ENCODE data around the gene TC2N.
"Not testable (repeated sequence)": the region's sequence is repeated elsewhere in the genome, so short reads cannot be mapped to it uniquely, and the experiment has no call there.

TC2N gene

DNA sequence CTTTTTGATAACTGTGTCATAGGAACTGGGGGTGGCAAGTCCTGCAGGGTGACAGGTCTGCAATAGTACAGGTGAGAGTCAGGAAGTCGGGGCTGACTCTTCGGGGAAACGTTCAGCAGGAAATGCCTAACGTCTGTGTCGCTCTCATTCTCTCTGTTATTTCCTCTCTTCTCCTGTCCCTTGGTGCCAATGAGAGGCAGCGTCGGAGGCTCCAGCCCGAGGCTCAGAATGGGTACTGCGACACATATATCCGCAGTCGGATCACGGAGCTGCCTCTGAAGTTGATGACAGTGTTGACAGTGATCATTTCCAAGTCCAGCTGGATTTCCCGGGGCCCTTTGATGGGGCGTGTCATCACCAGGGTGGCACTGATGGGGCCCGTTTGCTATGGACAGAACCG is 2.7 kb upstream of the TC2N start:
- no peak for DNase-seq (ENCODE audit: low read depth, low spot score)

DNA sequence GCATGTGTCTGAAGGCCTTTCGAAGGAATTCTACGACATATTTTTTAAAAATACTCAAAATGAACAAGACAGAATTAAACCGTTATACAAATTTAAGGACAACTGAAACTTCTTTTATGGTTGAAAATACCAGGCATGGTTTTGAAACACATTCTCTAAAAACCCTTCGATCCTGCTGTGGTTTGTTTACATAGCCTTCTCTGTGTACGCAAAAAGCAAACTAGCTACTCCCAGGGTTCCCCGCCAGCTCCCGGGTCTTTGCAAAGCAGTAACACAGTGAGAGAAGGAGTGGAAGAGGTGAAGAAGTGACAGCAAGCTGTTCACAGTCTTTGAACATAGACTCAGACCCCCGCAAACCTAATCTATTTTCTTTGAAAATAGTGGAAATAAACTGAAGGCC is 2.2 kb upstream of the TC2N start:
- no peak for DNase-seq (ENCODE audit: low read depth, low spot score)

DNA sequence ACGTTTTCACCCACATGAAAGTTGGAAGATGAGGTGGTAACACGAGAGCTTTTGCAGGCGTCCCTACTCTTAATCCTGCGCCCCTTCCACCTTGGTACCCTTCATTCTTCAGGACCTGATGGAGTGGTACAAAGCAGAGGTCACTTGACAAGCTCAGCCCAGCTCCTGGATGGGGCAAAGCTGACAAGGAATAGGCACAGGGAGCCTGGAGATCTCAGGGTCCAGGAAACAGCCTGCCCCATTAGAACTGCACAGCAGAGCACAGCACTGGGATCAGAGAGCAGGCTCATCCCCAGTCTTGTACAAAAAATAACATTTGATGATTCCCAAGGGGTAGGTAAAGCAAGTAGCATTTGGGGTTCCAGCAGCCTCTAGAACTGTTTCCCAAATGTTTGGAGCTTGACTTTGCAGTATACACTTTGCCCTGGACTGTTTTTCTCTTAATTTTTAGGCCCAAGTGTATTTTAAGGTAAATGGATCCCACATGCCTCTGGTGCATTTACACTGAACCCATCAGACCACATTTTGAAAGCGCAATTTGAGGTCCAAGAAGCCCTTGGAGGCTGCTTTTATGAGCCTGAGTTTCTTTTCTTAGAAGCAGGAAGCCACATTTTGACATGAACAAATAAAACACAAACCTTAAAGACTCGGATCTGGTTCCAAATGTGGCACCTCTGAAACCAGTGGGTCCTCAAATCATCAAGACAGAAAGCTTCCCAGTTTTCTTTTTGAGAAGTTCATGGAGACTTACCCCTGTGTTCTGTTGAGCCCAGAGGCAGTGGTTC is 633 bp downstream of the TC2N start:
- no peak for DNase-seq (ENCODE audit: low read depth, low spot score)

DNA sequence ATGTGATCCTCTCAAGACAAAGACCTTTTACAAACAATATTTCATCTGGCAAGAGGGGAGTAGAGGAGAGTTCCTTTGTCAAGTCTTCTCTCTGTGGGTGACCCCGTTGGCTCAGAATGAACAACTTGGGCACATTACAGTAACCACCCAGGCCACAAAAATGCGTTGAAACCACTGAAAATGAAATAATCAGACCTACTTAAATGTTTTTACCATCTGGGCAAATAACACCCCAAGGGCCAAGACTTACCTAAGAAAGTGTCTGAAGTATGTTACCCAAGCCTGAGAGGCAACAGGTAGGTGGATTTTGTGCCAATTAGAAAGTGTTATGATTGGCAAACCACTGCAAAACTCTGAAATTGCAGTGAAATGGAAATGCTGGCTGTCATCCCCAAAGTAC is 1.3 kb downstream of the TC2N start:
- no peak for DNase-seq (ENCODE audit: low read depth, low spot score)

DNA sequence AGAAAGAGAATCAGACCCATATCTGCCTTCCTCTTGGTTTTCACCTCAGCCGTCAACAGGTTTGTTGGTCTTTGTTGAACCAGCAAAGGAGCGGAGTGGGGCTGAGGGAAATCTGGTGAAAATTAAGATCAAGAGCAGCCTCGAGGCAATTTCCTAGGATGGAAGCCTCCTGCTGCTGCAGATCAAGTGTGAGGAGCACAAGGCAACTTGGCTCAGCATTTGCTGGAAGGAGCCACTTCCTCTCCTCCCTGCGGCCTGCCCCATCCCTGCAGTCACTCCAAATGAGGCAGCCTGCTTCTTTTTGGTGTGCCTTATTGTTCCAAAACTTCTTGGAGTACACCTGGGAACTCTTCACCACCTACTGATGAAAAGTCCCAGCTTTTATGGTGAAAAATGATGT is 4.9 kb downstream of the TC2N start:
- DNase-seq (ENCODE audit: low read depth, low spot score): no peak

DNA sequence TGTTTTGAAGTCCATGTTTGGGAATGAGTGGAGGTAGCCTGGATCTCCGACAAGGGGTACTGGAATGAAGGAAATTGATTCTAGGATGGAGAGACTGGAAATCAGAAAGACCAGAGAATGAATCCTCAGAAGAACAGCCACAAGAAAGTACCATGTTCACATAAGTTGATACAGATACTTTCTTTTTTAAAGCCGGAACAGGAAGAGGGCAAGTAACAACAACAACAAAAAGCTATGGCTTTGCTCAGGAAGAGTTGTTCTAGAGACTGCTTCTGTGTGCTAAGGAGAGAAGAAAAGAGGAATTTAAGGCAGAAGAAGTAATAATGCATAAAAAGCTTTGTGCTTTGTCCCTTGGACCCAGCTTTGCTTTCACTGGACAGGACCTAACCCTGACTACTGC is 6.2 kb downstream of the TC2N start:
- DNase-seq (ENCODE audit: low read depth, low spot score): no peak

DNA sequence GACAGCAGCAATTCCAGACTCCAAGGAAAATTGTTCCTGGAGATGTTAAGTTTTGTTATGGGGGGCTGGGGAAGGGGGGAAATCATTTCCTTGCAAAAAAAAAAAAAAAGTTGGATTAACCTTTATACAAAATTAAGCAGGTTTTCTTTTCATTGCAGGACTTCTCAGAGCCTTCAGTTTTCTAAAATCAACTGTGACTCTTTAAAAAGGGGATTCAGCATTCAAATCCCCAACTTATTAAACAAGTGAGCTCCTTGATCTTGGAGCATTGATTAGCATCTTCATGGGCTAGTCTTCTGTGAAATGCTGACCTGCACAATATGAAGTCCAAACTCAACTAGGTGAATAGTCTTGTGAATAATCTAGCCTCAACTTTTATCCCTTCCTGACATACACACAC is 7.1 kb downstream of the TC2N start:
- no peak for DNase-seq (ENCODE audit: low read depth, low spot score)

DNA sequence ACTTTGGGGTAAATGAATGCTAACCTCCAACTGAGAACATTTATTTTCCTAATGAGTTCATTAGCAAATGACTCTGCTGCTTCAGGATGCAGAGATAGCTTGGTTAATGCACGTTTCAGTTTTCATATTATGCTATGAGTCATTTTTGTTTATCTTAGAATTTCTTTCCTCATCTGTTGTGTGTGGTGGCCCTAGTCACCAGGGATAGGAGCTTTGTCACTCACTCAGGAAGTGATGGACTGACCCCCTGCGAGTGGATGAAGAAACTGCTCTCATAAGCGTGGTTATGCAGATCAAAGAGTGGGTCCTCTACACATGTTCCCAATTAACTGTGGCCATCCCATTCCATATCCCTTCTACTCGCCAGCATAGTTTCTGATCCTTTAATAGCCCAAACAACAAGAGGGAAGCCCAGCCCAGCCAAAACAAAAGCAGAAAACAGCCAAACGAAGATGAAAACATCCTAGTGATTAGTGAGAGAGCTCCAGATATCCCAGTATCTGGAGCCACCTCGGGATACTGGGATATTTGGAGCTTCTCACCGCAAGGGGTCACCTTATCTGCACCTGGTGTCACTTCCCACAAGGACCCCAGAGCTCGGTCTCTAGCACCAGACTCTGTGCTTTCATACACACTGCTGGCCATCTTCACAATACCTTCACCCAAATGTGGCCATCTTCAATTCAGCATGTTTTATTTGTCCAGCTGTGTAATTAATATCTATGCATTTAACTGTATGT is 8.6 kb downstream of the TC2N start:
- DNase-seq (ENCODE audit: low read depth, low spot score): no peak

DNA sequence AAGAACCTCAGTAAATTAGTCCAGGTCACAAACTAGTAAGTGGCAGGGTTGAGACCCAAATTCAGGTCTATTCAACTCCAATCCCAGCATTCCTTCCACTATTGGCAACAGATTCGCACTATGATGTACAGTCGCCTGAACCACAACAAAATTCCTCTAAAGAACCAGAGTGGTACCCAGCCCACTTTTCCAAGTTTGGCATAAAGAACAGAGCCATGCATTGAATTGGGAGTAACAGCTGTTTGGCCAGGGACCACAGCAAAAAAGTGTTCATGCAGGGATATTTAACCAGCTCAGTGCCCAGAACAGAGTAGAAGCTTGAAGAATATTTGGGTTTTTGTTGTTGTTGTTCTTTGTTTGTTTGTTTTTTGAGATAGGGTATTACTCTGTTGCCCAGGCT is 9.7 kb downstream of the TC2N start:
- no peak for DNase-seq (ENCODE audit: low read depth, low spot score)

DNA sequence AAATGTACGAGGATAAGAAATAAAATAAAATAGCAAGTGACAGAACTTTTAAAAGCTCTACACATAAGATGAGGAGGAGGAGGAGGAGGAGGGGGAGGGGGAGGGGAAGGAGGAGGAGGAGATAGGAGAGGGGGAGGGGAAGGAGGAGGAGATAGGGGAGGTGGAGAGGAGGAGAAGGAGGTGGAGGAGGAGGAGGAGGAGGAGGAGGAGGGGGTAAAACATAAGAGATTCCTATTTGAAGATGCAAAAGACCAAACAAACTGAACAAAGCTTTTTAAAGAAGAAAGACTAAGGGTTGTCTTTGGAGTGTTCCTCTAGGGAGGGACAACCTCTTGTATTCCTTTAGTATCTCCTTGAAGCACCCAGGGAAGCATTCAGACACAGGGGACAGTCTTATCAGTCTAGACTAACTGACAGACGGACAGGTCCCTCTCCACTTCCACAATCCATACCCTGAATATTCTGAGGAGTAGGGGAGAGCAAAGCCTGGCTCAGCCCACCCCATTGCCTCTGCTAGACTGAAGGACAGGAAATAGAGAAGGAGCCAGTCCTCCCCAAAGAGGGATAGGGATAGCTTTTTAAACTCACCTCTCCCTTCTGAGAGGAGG is 12.9 kb downstream of the TC2N start:
- DNase-seq (ENCODE audit: low read depth, low spot score): no peak

DNA sequence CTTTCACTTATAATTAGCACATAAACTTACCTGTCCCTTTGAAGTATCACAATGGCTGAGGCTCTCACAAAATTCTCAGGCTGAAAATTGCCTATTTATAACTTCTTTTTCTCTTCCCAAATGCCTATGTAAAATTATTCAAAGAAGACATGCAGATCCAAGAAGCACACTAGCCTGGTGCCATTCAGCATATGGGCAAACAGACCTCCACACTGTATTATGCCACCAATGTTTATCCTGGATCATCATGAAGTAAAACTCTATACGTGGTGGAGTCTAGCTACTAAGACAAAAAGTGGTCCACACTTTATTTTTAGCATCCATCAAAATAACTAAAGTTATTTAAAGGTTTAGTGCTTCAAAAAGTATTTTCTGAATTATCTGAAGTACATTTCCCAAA is 15.8 kb downstream of the TC2N start:
- DNase-seq (ENCODE audit: low read depth, low spot score): no peak

DNA sequence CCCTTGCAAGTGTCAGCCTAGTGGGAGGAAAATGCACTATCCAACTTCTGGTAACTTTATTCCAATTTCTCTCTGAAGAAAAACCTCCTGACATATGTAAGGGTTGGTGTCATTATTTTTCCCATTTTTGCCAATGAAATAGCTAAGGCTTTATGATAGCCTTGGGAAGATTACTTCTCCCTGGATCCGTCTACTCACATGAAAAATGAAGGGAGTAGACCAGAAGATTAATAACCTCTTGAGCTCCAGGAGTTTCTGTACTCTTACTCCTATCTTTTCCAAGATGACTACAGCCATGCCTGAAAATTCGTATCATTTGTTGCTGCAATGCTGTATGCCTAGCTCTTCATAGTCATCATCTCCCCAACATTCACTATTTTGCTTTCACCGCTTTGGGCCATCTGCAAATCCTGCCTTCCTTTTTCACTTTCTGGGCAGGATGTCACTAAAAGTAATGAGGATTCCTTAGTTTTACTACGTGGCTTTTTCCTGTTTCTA is 18.8 kb downstream of the TC2N start:
- DNase-seq (ENCODE audit: low read depth, low spot score): no peak

DNA sequence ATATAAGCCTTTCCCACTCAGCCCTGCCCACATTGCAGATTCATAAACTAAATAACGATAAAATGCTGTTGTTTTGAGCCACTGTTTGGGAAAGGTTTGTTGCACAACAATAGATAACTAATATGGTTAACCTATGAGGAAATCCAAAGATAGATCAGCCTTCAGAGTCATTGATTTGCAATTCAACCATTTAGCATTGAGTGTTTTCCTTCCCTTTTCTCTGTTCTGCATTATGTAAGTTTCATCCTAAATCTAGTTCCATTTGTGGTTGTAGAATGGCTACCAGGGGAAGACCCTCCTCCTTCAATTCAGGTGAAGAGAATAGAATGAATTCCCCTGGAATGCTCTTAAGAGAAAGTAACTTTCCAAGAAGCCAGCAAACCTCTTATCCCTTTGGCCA is 19.6 kb downstream of the TC2N start:
- no peak for DNase-seq (ENCODE audit: low read depth, low spot score)

DNA sequence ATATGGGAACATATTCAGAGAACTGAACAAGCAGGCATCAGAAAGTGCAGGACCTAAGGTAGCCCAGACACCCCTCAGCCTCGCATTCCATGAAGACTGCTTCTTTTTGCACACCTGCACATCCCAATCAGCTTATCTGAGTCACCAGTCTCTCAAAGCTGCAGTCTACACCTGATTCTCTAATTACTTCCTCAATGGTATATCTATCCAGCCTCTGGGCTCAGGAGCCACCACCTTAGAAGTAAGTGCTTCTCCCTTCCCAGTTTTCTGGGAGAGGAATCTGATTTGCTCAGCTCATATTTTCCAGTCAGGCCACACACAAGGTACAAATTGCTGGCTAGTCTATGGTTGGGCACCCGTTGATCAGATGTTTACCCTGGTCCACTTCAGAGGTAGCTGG is 21.7 kb downstream of the TC2N start:
- no peak for DNase-seq (ENCODE audit: low read depth, low spot score)

DNA sequence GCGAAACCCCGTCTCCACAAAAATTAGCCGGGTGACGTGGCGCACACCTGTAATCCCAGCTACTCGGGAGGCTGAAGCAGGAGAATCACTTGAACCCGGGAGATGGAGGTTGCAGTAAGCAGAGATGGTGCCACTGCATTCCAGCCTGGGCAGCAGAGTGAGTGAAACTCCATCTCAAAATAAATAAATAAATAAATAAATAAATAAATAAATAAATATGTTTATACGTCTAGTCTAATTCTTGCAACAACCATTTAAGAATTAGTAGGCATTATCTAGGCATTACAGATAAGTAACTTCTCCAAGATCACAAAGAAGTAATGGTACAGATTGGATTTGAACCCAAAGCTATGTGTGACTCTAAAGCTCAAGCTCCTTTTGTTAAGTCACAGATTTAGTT is 22.3 kb downstream of the TC2N start:
- DNase-seq (ENCODE audit: low read depth, low spot score): not testable (repeated sequence)

DNA sequence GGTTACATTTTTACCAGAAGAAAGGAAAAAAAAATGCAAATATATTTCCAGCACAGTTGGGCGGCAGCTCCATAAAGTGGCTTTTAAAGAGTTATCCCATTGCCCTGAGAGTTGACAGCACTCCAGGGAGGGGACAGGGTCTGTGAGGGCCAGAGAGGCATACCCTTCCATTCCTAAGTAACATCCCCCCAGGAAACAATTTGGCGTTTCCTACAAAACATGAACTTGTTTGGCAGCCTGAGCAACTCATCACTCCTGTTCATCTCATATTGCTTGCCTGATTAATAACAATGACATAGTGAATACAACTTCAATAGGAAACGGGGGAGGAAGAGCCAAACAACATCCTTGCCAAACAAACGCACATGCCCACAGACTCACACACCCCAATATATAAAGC is 23.3 kb downstream of the TC2N start:
- DNase-seq (ENCODE audit: low read depth, low spot score): no peak

DNA sequence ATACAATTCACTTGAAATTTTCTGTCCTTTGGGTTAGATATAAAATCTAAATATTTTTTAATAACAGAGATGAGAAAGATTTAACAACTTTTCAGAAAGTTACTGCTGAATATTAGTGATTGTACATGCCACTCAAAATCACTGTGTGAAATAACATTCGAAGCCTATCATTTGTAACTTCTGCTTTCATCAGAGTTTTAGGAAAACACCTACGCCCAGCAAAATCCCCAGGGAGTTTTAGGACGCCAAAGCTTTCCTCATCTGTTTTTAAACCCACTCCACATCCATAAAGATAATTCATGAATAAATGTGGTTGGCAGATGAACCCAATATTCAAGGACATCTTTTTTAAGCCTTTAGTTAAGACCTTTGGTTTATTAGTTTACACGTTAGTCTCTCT is 23.9 kb downstream of the TC2N start:
- DNase-seq (ENCODE audit: low read depth, low spot score): no peak

DNA sequence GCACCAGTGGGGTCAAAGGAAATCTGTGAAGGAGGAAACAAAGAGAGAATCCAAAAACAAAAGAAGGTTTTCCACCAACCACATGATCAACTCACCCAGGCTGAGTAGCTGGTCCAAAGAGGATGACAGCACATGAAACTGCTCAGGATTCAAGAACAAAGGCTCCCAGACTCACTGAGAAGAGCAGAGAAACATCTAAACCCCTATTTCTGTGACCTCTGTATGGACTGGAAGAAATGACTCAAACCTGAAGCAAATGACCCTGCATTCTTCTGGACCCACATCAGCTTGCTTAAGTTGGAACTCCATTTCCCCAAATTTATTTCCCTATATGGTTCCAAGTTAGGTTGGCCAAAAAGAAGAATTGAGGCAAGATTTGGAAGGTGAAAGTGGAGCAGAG is 26.3 kb downstream of the TC2N start:
- no peak for DNase-seq (ENCODE audit: low read depth, low spot score)

DNA sequence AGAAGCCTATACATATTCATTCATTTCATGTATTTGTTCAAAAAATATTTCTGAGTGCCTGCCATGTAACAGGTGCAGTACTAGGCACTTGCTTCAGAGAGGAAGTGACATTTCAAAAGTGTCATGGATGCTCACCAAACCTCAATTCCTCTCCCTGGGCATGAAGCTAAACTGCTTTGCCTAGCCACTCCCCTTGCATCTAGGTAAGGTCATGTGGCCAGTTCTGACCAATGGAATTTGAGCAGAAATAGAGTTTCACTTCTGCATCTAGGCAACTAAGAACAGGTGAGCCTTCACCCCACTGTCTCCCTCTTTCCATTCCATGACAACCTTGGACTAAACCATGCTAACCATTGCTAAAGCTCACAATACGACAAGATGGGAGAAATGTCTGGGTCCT is 27.6 kb downstream of the TC2N start:
- no peak for DNase-seq (ENCODE audit: low read depth, low spot score)

DNA sequence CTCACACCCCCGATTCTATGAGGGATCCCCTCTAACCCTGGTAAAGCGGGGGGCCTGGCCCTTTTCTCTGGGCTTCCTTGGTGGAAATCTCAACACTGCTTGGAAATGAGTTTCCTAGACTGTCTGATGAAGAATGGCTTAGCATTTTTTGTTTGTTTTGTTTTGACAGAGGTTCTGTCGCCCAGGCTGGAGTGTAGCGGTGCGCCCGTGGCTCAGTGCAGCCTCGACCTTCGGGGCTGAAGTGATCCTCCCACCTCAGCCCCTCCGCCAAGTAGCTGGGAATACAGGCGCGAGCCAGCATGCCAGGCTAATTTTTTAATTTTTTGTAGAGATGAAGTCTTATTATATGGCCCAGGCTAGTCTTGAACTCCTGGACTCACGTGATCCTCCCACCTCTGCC is 30.3 kb downstream of the TC2N start:
- DNase-seq (ENCODE audit: low read depth, low spot score): no peak

DNA sequence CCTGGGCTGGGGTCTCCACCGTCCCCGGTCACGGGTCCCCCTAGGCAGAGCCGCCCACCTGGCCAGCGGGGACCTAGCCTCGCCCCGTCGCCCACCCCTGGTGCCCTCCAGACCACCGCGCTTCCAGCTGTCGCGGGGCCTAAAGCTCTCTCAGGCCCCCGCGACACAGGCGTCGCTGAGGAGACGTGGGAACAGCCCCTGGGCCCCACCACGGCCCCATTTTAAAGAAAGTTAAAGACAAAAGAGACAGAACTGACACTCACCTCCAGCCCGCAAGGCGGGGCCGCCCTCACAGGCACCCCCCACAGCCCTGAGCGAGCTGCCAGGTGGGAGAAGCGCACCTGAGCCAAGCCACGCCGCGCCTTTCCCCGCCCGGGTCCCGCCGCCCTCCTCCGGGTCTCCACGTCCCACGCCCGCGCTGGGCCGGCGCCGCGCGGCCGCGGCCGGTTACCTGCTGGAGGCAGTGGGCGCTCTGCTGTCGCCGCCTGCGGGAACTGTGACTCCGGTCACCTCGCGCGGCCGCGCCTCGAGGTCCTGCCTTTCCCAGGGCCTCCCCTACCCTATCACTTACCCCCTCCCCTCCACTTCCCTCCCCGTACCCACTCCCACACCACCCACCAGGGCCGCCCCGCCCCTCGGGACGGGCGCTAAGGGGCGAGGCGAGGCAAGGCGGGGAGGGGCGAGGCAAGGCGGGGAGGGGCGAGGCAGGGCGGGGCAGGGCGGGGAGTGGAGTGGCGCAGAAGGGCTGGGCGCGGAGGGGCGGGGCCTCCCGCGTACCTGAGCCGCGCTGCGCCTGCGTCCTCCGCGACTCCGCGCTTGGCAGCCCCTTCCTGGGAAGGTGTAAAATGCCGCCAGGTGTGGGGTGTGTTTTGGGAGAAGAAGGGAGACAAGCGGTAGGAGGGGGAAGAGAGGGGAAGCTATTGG is 31.2 kb downstream of the TC2N start:
- peak; percentile 76 for DNase-seq (ENCODE audit: low read depth, low spot score)
